H1 (cell line): ENCODE data around the gene DCAF6. TPM values are rescaled to one million over a fixed set of nuclear protein-coding genes. Genes with fewer than 3 reads are reported as not detected.

Experiments used
- ASH2L ChIP-seq: fragments of 200-600, 300-600 bp; sonication (generic); IDR thresholded peaks from one replicate; pipeline ENCODE4 v1.7.1; 2017; ENCODE audit warnings: low read length
- CHD2 ChIP-seq: IDR thresholded peaks from 2 replicates; pipeline ENCODE4 v1.6.1; 2012; ENCODE audit warnings: low read length, improper control_type of control experiment
- CTBP2 ChIP-seq: IDR thresholded peaks from 2 replicates; pipeline ENCODE4 v1.7.0; 2011; ENCODE audit warnings: borderline replicate concordance, mild to moderate bottlenecking, moderate library complexity, mixed read lengths, low read length; ENCODE audit not compliant: insufficient read depth, insufficient read length
- SAP30 ChIP-seq: fragments of 300-600 bp; sonication (generic); IDR thresholded peaks from 2 replicates; pipeline ENCODE4 v1.7.1; 2012; ENCODE audit warnings: low read length, moderate library complexity, mild to moderate bottlenecking, inconsistent platforms; ENCODE audit not compliant: insufficient read depth, insufficient replicate concordance
- SUZ12 ChIP-seq: fragments of 200-600 bp; sonication (generic); IDR thresholded peaks from 2 replicates; pipeline ENCODE4 v1.6.1; 2012; ENCODE audit warnings: mild to moderate bottlenecking, inconsistent platforms, low read length, moderate library complexity, mixed read lengths
- YY1 ChIP-seq: IDR thresholded peaks from 2 replicates; pipeline ENCODE4 v1.6.1; 2011; ENCODE audit warnings: low read depth, mild to moderate bottlenecking, low read length
- polyA plus RNA-seq, 7 experiments: library from polyadenylated mRNA; depleted of rRNA in 3 of 7; stranded (reverse) in 5 of 7; unstranded in 2 of 7; fragments of >200 nt in 5 of 7; fragments of 200-250 nt in 2 of 7; gene quantifications; 1 replicate in 5 of 7; 2 replicates in 1 of 7; 4 replicates in 1 of 7; pipeline versions ENCODE4 v1.2.1 to v1.2.3, GENCODE V29; 2011 to 2013; ENCODE audit warnings: missing spikeins in 2 of 7, mixed read lengths in 2 of 7
- total RNA-seq: library from RNA; stranded (reverse); fragmentation: NEBNext Ultra II Directional; extraction: Animal tissue kit (Norgen Biotek cat#: 25700); gene quantifications from 2 replicates; pipeline ENCODE4 v1.2.1, GENCODE V29; 2021

The DCAF6 gene
- total and polyA plus RNA-seq, 2 of the 8 experiments (the other 6 are each of a cell fraction or from before 2014, with no cell fraction given) = 12.3 to 17.4 TPM

GRCh38 chr1:167995038-167995437 lies 58.6 kb downstream of the DCAF6 start (continued):
- TF ChIP-seq SUZ12 (no peak), YY1 (no peak), SAP30 (no peak), CHD2 (no peak), ASH2L (no peak), CTBP2 (no peak)
